T47D (cell line): Measurements from ENCODE around the gene OTUB2.
A peak's percentile ranks its signal among the peaks of the same experiment; 100 is the strongest.

ENCODE experiments used
- DNase-seq, 2 experiments: peaks; one replicate each; pipeline versions ENCODE4 v3.0.0 to v3.0.0-alpha.2; 2011 to 2012; ENCODE audit warnings: low read depth in 1 of 2, low spot score in 1 of 2
- JUND ChIP-seq: IDR thresholded peaks from 2 replicates; pipeline ENCODE4 v1.6.1; 2012; ENCODE audit warnings: low read depth
- in situ Hi-C: cut with HindIII; loops from 2 replicates; pipeline ENCODE4 v1.10.0; 2016; ENCODE audit warnings: low sequenced_read_pairs, low pct_unique_long_range_greater_than_20kb

OTUB2 gene

DNA sequence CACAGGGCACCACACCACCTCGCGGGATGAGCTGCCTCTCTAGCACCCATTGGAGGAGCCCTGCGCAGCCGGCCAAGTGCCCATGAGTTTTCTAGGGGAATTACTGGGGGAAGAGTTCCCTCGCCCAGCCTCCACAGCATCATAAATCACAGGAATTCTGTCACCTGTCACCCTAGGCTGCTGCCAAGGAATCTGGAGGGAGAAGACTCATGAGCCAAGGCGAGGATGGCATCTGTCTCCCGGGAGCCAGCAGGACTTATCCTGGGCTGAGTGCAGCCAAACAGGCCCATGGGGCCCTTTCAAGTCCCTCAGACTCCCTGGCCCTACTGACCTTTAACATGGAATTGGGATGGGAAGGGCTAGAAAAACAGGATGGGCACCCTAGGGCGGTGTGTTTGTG lies 7.8 kb upstream of the OTUB2 start:
- in situ Hi-C loops, result no loop called here
- no peak for DNase-seq
- TF ChIP-seq JUND, result no peak

GRCh38 chr14:94019329-94019728 lies 6.8 kb upstream of the OTUB2 start:
- in situ Hi-C loops, result no loop called here
- TF ChIP-seq JUND, result no peak
- DNase-seq, result peak; percentile 54 to 79

DNA sequence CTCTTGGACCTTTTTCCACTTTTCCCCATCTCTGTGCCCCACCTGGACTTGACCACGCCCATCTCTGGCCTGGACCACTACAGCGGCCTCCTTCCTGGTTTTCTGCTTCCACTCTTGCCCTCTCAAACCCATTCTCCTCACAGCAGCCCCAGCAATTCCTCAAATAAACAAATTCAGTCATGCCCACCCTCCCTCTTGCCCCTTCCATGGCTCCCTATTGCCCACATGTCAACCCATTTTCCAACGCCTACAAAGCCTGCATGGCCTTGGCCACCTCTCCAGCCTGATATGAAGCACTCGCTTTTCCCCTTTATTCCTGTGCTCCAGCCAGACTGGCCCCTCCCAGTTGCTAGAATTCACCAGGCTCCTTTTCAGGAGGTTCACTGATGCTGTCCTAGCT lies 5.9 kb upstream of the OTUB2 start:
- TF ChIP-seq JUND, result no peak
- in situ Hi-C loops, result no loop called here
- DNase-seq, result no peak

GRCh38 chr14:94021001-94021400 lies 5.1 kb upstream of the OTUB2 start:
- no peak for TF ChIP-seq JUND
- in situ Hi-C loops, result no loop called here
- no peak for DNase-seq

GRCh38 chr14:94021416-94022157 lies 4.6 kb upstream of the OTUB2 start:
- in situ Hi-C loops, result no loop called here
- DNase-seq, result no peak
- no peak for TF ChIP-seq JUND

- in situ Hi-C loops, result no loop called here
- no peak for TF ChIP-seq JUND
- DNase-seq, result no peak
Measured at GRCh38 chr14:94022532-94023411, 3.4 kb upstream of the OTUB2 start.

DNA sequence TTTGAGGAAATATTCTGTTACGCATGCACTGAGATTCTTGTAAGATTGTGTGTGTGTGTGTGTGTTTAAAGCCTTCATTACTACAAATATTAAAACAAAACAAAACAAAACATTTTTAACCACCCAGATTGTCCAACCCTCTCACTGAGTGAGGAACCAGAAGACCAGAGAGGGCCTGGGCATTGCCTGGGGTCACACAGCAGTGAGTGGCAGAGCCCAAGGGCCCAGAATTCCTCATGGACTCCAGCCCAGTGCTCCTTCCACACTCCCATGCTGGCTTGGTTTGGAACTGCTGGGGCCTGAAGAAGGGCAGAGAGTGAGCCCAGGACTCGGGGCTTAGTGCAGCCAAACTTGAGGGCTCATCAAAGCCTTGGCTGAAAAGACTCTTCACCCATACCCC lies 1.6 kb upstream of the OTUB2 start:
- DNase-seq, result no peak
- in situ Hi-C loops, result no loop called here
- TF ChIP-seq JUND, result no peak

DNA sequence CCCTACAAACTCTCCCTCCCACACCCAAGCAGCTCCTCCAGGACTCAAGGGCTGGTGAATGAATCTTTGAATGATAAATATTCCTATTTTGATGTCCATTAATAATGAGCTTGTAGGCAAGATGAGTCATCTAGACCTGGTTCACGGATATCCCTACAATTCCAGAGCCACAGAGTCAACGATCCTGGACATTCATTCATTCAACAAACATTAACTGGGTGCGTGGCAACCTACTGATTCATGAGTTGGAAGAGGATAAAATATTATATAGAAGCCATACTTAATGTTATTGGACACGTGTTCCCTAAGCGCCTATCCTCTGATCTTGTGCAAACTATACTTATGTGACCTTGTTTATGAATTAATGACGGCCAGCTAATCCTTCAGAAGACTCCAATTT lies 420 bp upstream of the OTUB2 start:
- in situ Hi-C loops, result no loop called here
- DNase-seq, result no peak
- no peak for TF ChIP-seq JUND

DNA sequence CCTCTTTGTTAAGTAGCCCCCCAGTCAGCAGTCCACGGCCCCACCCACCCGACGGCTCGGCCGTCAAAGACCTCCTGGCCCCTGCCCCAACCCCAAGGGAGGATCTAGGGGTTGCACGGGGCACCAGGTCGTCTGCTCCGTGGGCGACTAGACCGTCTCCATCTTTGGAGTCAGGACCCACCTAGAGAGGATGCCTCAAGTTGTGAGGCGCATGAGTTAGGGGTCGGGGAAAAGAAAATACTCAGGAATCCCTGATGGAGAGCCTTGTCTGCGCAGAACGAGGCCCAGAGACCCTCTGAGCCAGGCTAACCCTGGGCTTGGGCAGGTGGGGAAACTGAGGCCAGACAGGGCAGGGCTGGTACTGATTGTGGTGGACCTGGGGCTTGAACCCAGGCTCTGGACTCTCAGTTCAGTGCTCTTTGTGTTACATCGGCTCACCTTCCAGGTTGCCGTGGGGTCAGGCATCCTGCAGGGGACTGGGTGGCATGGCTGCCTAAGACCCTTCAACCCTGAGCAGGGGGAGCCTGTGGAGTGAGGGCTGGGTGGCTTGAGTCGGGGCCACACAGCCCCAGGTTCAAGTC lies 839 bp downstream of the OTUB2 start:
- TF ChIP-seq JUND, result no peak
- DNase-seq, result no peak
- in situ Hi-C loops, result no loop called here

DNA sequence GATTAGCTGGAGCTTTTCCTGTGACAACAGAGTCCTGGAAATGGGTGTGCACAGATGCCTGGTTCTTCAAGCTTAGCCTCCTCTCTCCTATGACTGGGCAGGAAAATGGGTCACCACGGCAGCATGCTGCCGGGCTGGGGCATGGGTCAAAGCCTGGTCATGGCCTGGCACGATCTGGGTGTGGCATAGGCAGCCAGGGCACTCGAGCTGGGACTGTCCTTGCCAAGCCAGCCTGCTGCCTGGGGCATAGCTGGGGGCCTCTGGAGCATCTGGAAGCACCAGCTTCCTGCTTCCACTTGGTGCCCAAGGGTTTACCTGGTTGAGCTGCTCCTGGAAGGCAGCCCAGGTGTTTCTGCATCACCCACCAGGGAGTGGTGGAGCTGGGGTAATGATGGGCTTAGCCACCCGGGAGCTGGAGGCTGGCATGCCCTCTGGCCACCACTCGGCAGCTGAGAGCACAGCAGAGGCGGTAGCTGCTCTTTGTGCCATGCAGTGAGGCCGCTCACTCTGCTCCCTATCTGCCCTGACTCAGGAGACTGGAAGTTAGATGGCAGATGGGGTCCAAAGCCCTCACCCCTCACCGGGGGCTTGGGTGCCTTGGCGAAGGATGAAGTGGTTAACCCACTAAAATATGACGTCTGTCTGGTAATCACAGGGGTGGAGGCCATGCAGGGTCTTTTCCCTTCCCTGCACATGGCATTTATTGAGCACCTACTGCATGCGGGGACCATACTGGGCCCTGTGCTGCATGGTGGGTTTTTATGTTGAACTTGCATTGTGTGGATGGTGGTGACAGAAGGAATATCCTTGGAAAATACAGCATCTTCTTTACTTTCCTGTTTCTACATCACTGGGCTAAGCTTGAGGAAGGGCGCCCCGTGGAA lies 1.7 kb downstream of the OTUB2 start:
- in situ Hi-C loops, result no loop called here
- no peak for TF ChIP-seq JUND
- DNase-seq, result peak in 1 of 2 experiments; percentile 25

DNA sequence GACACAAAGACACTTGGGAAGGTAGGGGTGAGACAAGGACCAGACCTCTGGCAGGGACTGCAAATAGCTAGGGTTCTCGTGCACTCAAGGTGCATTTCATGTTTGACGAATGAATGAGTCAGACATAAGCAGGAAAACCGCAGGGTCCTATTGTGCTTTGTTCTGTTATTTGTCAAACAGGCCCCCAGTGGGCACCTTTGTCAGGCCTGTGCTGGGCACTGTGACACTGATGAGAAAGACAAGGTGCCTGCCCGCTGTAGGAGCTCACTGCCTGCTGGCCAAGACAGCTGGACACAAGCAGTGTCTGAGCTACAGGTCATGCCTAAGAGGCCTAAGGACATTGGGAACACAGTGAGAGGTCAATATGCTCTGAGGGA lies 2.3 kb downstream of the OTUB2 start:
- no peak for TF ChIP-seq JUND
- DNase-seq, result peak in 1 of 2 experiments; percentile 72
- in situ Hi-C loops, result no loop called here

GRCh38 chr14:94029265-94029664 lies 3.1 kb downstream of the OTUB2 start:
- DNase-seq, result no peak
- in situ Hi-C loops, result no loop called here
- TF ChIP-seq JUND, result no peak

GRCh38 chr14:94029671-94030203 lies 3.6 kb downstream of the OTUB2 start:
- in situ Hi-C loops, result no loop called here
- no peak for TF ChIP-seq JUND
- DNase-seq, result no peak
